Measurements from ENCODE around the gene BRMS1. TPM values are rescaled to one million over a fixed set of nuclear protein-coding genes. Genes with fewer than 3 reads are reported as not detected.

The BRMS1 gene
- total RNA-seq, 2 experiments from 2014 or later, result 35.7 to 35.9 TPM

- H3K4me1 Mint-ChIP-seq (ENCODE audit: low read depth), result peaks cover 52% of the 10 kb centered on the region
- H3K27ac Mint-ChIP-seq, result peak overlapping the region; percentile 97
- ATAC-seq, result no peak
- H3K27me3 Mint-ChIP-seq, result no peaks in the 10 kb centered on the region
- H3K9me3 Mint-ChIP-seq, result peaks cover 6% of the 10 kb centered on the region
- peak overlapping the region; percentile 80 for H3K4me3 Mint-ChIP-seq
- peak; percentile 71 for DNase-seq
- no peak for TF ChIP-seq CTCF (IDR thresholded peaks at IDR 0.05)
- POLR2A ChIA-PET, result interaction anchor here (0.7 to 6.9 kb wide), 8 partner anchors 18 to 483 kb away, joined by 3 to 38 read pairs (median 4); partner anchors contain the start of genes B4GAT1, BRMS1, RIN1 and SNX32
- CTCF ChIA-PET, result interaction anchor here (1.1 to 10.2 kb wide), 4 partner anchors 11 to 457 kb away, joined by 3 to 149 read pairs (median 72); partner anchors contain the start of gene RIN1
- intact Hi-C loops (cut with micrococcal nuclease), result no loop called here
- peaks cover 12% of the 10 kb centered on the region for H3K36me3 Mint-ChIP-seq (ENCODE audit: low read depth)
Observed at GRCh38 chr11:66315921-66316811, 28.7 kb downstream of the BRMS1 start.

GRCh38 chr11:66315498-66315885 is 29.4 kb downstream of the BRMS1 start:
- peaks cover 6% of the 10 kb centered on the region for H3K9me3 Mint-ChIP-seq
- ATAC-seq, result no peak
- intact Hi-C loops (cut with micrococcal nuclease), result no loop called here
- ChIA-PET CTCF (interaction anchor here (1.1 to 10.2 kb wide), 4 partner anchors 17 to 456 kb away, joined by 3 to 149 read pairs (median 88); partner anchors contain the start of genes B4GAT1, BRMS1 and RIN1), POLR2A (interaction anchor here (0.7 to 6.9 kb wide), 4 partner anchors 19 to 33 kb away, joined by 3 to 38 read pairs (median 4); partner anchors contain the start of genes RIN1 and YIF1A)
- peaks cover 12% of the 10 kb centered on the region for H3K36me3 Mint-ChIP-seq (ENCODE audit: low read depth)
- no peak for TF ChIP-seq CTCF (IDR thresholded peaks at IDR 0.05)
- DNase-seq, result peak; percentile 35
- H3K27ac Mint-ChIP-seq, result peak overlapping the region; percentile 97
- H3K27me3 Mint-ChIP-seq, result no peaks in the 10 kb centered on the region
- H3K4me1 Mint-ChIP-seq (ENCODE audit: low read depth), result peaks cover 52% of the 10 kb centered on the region
- H3K4me3 Mint-ChIP-seq, result peak overlapping the region; percentile 80

- no peak for TF ChIP-seq CTCF (IDR thresholded peaks at IDR 0.05)
- H3K27me3 Mint-ChIP-seq, result no peaks in the 10 kb centered on the region
- peak overlapping the region; percentile 97 for H3K27ac Mint-ChIP-seq
- H3K4me3 Mint-ChIP-seq, result peak overlapping the region; percentile 80
- H3K4me1 Mint-ChIP-seq (ENCODE audit: low read depth), result peaks cover 50% of the 10 kb centered on the region
- H3K9me3 Mint-ChIP-seq, result peaks cover under 1% of the 10 kb centered on the region
- no peak for DNase-seq
- intact Hi-C loops (cut with micrococcal nuclease), result loop anchor here (5.0 kb wide), 2 partner anchors 32 to 72 kb away; partner anchors contain the start of genes B4GAT1 and BRMS1
- CTCF ChIA-PET, result interaction anchor here (1.0 to 10.2 kb wide), 6 partner anchors 18 to 455 kb away, joined by 3 to 149 read pairs (median 36); partner anchors contain the start of genes B4GAT1, BRMS1, MRPL11 and RIN1
- peaks cover 7% of the 10 kb centered on the region for H3K36me3 Mint-ChIP-seq (ENCODE audit: low read depth)
- POLR2A ChIA-PET, result interaction anchor here (0.7 to 6.9 kb wide), 6 partner anchors 18 to 57 kb away, joined by 3 to 38 read pairs (median 4); partner anchors contain the start of genes RIN1 and SLC29A2
- ATAC-seq, result no peak
Observed at GRCh38 chr11:66314561-66315497, 30.1 kb downstream of the BRMS1 start.

- ATAC-seq (no peak), DNase-seq (no peak)
- CTCF ChIA-PET, result interaction anchor here (1.0 to 10.2 kb wide), 6 partner anchors 8 to 125 kb away, joined by 3 to 149 read pairs (median 42); partner anchors contain the start of genes B4GAT1, BRMS1, MRPL11 and RIN1
- POLR2A ChIA-PET, result interaction anchor here (1.3 to 6.9 kb wide), 10 partner anchors 10 to 107 kb away, joined by 3 to 38 read pairs (median 8); partner anchors contain the start of genes BRMS1, RAB1B, RIN1 and SLC29A2
- H3K9me3 Mint-ChIP-seq, result no peaks in the 10 kb centered on the region
- no peaks in the 10 kb centered on the region for H3K27me3 Mint-ChIP-seq
- peaks cover 7% of the 10 kb centered on the region for H3K36me3 Mint-ChIP-seq (ENCODE audit: low read depth)
- intact Hi-C loops (cut with micrococcal nuclease), result loop anchor here (5.0 kb wide), 2 partner anchors 33 to 73 kb away; partner anchors contain the start of genes B4GAT1 and BRMS1
- peak overlapping the region; percentile 97 for H3K27ac Mint-ChIP-seq
- H3K4me3 Mint-ChIP-seq, result peak overlapping the region; percentile 80
- no peak for TF ChIP-seq CTCF (IDR thresholded peaks at IDR 0.05)
- peaks cover 45% of the 10 kb centered on the region for H3K4me1 Mint-ChIP-seq (ENCODE audit: low read depth)
Observed at GRCh38 chr11:66314186-66314501, 30.8 kb downstream of the BRMS1 start.

Measured in activated CD8-positive, alpha-beta T cell treated with anti-CD3 and anti-CD28 coated beads for 36 hours (primary cell).